ENCODE results near the gene PDGFA. TPM values are rescaled to one million over a fixed set of nuclear protein-coding genes. Genes with fewer than 3 reads are reported as not detected.

The PDGFA gene
- total RNA-seq, 1 donor from 2014 or later: 78.8 TPM

DNA sequence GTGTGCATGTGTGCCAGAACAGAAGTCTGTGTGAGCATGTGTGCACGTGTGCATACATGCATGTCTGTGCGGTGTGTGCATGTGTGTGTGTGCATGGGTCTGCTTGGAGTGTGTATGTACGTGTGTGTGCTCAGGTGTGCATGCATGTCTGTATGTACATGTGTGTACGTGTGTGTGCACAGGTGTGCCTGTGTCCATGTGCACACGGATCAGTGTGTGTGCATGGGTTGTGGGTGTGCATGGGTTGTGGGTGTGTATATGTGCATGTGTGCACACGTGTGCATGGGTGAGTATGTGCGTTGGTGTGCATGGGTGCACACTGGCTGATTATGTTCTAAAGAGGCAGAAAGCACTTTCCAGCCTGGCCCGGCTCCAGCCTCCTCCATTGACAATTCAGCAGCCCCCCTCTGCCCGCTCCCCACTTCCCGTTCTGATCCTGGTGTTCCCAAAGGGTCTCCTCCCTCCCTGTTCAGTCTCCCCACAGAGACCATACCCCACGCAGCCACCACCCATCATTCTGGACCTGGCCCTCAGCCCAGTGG, 44.1 kb upstream of the PDGFA start:
- TF ChIP-seq, protein P1, sequence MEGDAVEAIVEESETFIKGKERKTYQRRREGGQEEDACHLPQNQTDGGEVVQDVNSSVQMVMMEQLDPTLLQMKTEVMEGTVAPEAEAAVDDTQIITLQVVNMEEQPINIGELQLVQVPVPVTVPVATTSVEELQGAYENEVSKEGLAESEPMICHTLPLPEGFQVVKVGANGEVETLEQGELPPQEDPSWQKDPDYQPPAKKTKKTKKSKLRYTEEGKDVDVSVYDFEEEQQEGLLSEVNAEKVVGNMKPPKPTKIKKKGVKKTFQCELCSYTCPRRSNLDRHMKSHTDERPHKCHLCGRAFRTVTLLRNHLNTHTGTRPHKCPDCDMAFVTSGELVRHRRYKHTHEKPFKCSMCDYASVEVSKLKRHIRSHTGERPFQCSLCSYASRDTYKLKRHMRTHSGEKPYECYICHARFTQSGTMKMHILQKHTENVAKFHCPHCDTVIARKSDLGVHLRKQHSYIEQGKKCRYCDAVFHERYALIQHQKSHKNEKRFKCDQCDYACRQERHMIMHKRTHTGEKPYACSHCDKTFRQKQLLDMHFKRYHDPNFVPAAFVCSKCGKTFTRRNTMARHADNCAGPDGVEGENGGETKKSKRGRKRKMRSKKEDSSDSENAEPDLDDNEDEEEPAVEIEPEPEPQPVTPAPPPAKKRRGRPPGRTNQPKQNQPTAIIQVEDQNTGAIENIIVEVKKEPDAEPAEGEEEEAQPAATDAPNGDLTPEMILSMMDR (IDR thresholded peaks at IDR 0.05; ENCODE audit: unreplicated experiment): no peak
- Mint-ChIP-seq H3K36me3 (peaks cover 4% of the 10 kb centered on the region), H3K9me3 (no peaks in the 10 kb centered on the region), H3K4me1 (peaks cover 10% of the 10 kb centered on the region), H3K27me3 (ENCODE audit: low read depth) (no peaks in the 10 kb centered on the region), H3K4me3 (no peak overlapping the region), H3K27ac (no peak overlapping the region)
- no peak for DNase-seq (ENCODE audit: low spot score in 2 of 2, unreplicated experiment in 2 of 2)

DNA sequence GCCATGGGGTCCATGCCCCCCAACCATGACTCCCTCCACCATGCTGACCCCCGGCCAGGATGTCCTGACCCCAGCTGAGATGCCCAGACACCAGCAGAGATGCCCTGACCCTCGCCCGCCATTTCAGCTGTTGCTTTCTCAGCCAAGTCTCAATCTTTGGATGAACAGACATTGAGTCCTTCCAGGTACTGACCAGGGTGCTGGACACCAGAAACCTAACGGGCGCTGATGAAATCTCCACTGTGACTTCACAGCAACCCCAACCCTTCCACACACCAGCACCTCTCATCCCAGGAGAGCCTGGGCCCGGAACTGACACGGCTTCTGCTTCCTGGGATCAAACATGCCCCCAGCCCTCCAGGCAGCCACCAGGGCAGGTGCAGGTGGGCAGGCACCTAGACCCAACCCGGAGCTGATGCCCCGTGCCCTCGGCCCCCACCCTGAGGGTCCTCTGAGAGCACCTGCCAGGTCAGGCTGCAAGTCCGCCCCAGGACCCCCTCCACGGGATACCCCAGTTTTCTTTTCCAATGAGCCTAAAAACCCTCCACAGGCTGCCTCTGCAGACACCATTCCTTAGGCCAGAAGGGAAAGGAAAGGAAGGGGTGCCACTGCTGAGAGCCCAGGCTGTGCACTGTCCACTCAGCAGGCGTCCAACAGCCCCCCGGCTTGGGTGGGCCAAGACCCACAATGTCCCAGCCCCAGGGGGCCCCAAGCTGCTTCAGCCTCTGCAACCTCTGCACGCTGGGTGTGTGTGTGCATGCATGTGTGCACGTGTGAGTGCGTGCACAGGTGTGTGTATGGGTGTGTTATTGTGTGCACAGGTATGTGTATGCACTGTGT, 43.4 kb upstream of the PDGFA start:
- no peaks in the 10 kb centered on the region for H3K27me3 Mint-ChIP-seq (ENCODE audit: low read depth)
- peaks cover 6% of the 10 kb centered on the region for H3K4me1 Mint-ChIP-seq
- H3K4me3 Mint-ChIP-seq: no peak overlapping the region
- no peaks in the 10 kb centered on the region for H3K9me3 Mint-ChIP-seq
- H3K27ac Mint-ChIP-seq: no peak overlapping the region
- no peaks in the 10 kb centered on the region for H3K36me3 Mint-ChIP-seq
- TF ChIP-seq, protein P1 (IDR thresholded peaks at IDR 0.05; ENCODE audit: unreplicated experiment): no peak
- no peak for DNase-seq (ENCODE audit: low spot score in 2 of 2, unreplicated experiment in 2 of 2)

DNA sequence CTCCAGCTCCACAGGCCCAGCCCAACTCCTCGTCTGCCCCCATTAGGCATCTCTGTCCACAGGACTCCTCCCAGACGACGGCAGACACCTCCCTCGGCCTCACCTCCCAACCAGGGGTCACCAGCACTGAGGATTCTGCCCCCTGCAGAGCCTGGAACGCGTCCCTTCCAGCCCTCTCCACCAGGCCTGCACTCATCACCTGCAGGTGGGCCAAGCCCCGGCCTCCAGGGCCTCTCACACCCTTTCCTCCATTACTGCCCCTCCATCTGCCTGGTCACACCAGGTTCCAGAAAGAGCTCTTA, 42.7 kb upstream of the PDGFA start:
- H3K27ac Mint-ChIP-seq: no peak overlapping the region
- no peak for DNase-seq (ENCODE audit: low spot score in 2 of 2, unreplicated experiment in 2 of 2)
- TF ChIP-seq, protein P1 (IDR thresholded peaks at IDR 0.05; ENCODE audit: unreplicated experiment): no peak
- H3K36me3 Mint-ChIP-seq: no peaks in the 10 kb centered on the region
- H3K4me3 Mint-ChIP-seq: no peak overlapping the region
- no peaks in the 10 kb centered on the region for H3K9me3 Mint-ChIP-seq
- no peaks in the 10 kb centered on the region for H3K27me3 Mint-ChIP-seq (ENCODE audit: low read depth)
- H3K4me1 Mint-ChIP-seq: peaks cover 6% of the 10 kb centered on the region

DNA sequence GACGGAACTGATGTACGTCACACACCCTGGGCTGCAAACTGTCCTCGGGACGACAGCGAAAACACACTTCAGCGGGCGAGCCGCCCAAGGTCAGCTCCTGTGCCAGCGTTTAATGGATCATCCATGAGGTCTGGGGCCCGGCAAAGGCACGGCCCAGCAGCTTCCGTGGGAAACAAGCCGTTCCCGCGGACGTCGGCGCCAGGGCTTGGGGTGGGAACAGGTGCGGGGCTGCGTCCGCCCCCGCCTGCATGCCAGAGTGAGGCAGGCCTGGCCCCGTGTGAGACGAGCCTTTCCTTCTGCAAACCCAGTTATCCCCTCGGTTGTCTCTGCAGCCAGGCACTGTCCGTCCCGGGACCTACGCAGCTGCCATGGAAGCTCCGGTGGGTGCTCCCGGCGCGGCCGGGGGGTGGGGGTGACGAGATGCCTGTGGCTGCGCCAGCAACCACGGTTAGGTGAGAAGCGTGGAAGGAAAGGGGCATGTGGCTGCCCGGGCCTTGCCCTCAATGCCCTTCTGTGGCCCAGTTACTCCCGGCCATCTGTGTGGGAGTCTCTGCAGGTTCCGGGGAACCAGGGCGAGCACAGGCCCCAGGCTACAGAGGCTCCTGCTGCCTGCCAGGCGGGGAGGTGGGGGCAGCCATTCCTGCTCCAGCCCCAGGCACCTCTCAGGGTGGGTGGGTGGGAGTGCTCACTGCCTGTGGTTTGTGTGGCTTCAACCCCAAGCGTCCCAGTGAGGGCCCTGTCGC, 42.2 kb upstream of the PDGFA start:
- no peak for DNase-seq (ENCODE audit: low spot score in 2 of 2, unreplicated experiment in 2 of 2)
- H3K27ac Mint-ChIP-seq: no peak overlapping the region
- H3K4me1 Mint-ChIP-seq: peaks cover 6% of the 10 kb centered on the region
- TF ChIP-seq, protein P1 (IDR thresholded peaks at IDR 0.05; ENCODE audit: unreplicated experiment): no peak
- H3K36me3 Mint-ChIP-seq: no peaks in the 10 kb centered on the region
- no peaks in the 10 kb centered on the region for H3K27me3 Mint-ChIP-seq (ENCODE audit: low read depth)
- no peaks in the 10 kb centered on the region for H3K9me3 Mint-ChIP-seq
- H3K4me3 Mint-ChIP-seq: no peak overlapping the region

DNA sequence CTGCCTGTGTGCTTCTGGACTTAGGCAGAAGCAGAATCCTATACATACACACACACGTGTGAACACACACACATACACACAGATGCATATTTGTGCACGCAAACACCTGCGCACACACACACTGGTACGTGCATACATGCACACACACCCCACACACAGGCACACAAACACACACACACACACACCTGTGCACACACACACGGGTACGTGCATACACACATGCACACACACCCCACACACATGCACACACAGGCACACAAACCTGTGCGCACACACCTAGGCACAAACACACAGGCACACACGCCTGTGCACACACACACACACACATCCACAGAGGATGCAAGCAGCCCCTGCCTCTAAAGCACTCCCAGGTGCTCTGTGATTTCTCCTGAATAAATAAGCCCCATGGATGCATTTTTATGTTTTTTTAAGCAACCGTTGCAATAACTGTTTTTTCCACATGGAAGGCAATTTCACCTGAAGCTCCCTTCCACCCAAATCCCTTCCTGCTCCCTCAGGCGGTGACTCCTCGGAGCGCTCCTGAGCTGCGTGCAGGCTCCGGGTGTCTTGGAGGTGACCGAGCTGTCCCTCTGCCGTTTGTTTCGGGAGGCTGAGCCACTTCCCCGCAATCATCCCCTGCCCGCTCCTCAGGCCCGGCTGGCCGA, 41.5 kb upstream of the PDGFA start:
- TF ChIP-seq, protein P1 (IDR thresholded peaks at IDR 0.05; ENCODE audit: unreplicated experiment): no peak
- H3K4me3 Mint-ChIP-seq: no peak overlapping the region
- H3K4me1 Mint-ChIP-seq: peaks cover 6% of the 10 kb centered on the region
- no peaks in the 10 kb centered on the region for H3K27me3 Mint-ChIP-seq (ENCODE audit: low read depth)
- no peaks in the 10 kb centered on the region for H3K9me3 Mint-ChIP-seq
- no peaks in the 10 kb centered on the region for H3K36me3 Mint-ChIP-seq
- DNase-seq (ENCODE audit: low spot score in 2 of 2, unreplicated experiment in 2 of 2): no peak
- H3K27ac Mint-ChIP-seq: no peak overlapping the region

Data from mesothelial cell of epicardium (in vitro differentiated cells).